Measurements from ENCODE around the gene SYCN. TPM values are rescaled to one million over a fixed set of nuclear protein-coding genes. Genes with fewer than 3 reads are reported as not detected.
"Not testable (repeated sequence)": the region's sequence is repeated elsewhere in the genome, so short reads cannot be mapped to it uniquely, and the experiment has no call there.

SYCN gene
- total RNA-seq, 6 donors from 2014 or later, result 0.83 to 1.3 TPM; not detected in 4

GRCh38 chr19:39218230-39219007 is 14.4 kb upstream of the SYCN start:
- no peak overlapping the region for H3K27ac ChIP-seq
- H3K9me3 ChIP-seq, result no peaks in the 10 kb centered on the region
- 83 to 88% methylated on average over 15 of the region's 15 CpGs for WGBS, 2 donors
- H3K27me3 ChIP-seq, result no peaks in the 10 kb centered on the region
- no peak overlapping the region for H3K4me3 ChIP-seq
- no peaks in the 10 kb centered on the region for H3K4me1 ChIP-seq
- TF ChIP-seq CTCF (IDR thresholded peaks at IDR 0.05) (no peak), POLR2A (IDR thresholded peaks at IDR 0.05) (no peak), EP300 (IDR thresholded peaks at IDR 0.05) (no peak), POLR2AphosphoS5 (IDR thresholded peaks at IDR 0.05) (no peak)
- ATAC-seq (ENCODE audit: low FRiP score in 2 of 2), result no peak
- no peak for DNase-seq
- no peaks in the 10 kb centered on the region for H3K36me3 ChIP-seq

- ATAC-seq (ENCODE audit: low FRiP score in 2 of 2) (no peak), DNase-seq (no peak)
- H3K4me1 ChIP-seq, result no peaks in the 10 kb centered on the region
- H3K27ac ChIP-seq, result no peak overlapping the region
- no peaks in the 10 kb centered on the region for H3K9me3 ChIP-seq
- H3K36me3 ChIP-seq, result no peaks in the 10 kb centered on the region
- TF ChIP-seq POLR2A (IDR thresholded peaks at IDR 0.05) (no peak), CTCF (IDR thresholded peaks at IDR 0.05) (no peak), POLR2AphosphoS5 (IDR thresholded peaks at IDR 0.05) (no peak), EP300 (IDR thresholded peaks at IDR 0.05) (no peak)
- 81 to 83% methylated on average over 5 of the region's 5 CpGs for WGBS, 2 donors
- H3K4me3 ChIP-seq, result no peak overlapping the region
- no peaks in the 10 kb centered on the region for H3K27me3 ChIP-seq
Observed at GRCh38 chr19:39217094-39217493, 13.0 kb upstream of the SYCN start.

- ATAC-seq (ENCODE audit: low FRiP score in 2 of 2); DNase-seq; H3K27ac ChIP-seq; H3K4me3 ChIP-seq; H3K36me3 ChIP-seq; H3K27me3 ChIP-seq; H3K4me1 ChIP-seq; H3K9me3 ChIP-seq: not testable (repeated sequence)
- WGBS, 2 donors, result 84 to 90% methylated on average over 3 of the region's 3 CpGs
Observed at GRCh38 chr19:39215323-39215722, 11.3 kb upstream of the SYCN start.

- H3K27ac ChIP-seq, result no peak overlapping the region
- ATAC-seq (ENCODE audit: low FRiP score in 2 of 2) (peak; percentile 55 to 72), DNase-seq (peak in 1 of 2 donors; percentile 54)
- TF ChIP-seq EP300 (IDR thresholded peaks at IDR 0.05), result no peak
- peak in 4 of 6 experiments; percentile 7 to 39 (median 30) for TF ChIP-seq CTCF (IDR thresholded peaks at IDR 0.05)
- no peak for TF ChIP-seq POLR2A (IDR thresholded peaks at IDR 0.05)
- H3K4me1 ChIP-seq, result no peaks in the 10 kb centered on the region
- H3K27me3 ChIP-seq, result no peaks in the 10 kb centered on the region
- 26 to 29% methylated on average over 8 of the region's 8 CpGs for WGBS, 2 donors
- no peaks in the 10 kb centered on the region for H3K36me3 ChIP-seq
- H3K4me3 ChIP-seq, result no peak overlapping the region
- H3K9me3 ChIP-seq, result no peaks in the 10 kb centered on the region
Observed at GRCh38 chr19:39212375-39212742, 8.3 kb upstream of the SYCN start.

- no peak for DNase-seq
- TF ChIP-seq POLR2AphosphoS5 (IDR thresholded peaks at IDR 0.05) (no peak), EP300 (IDR thresholded peaks at IDR 0.05) (no peak), CTCF (IDR thresholded peaks at IDR 0.05) (no peak), POLR2A (IDR thresholded peaks at IDR 0.05) (no peak)
- no peak overlapping the region for H3K4me3 ChIP-seq
- no peak overlapping the region for H3K27ac ChIP-seq
- H3K36me3 ChIP-seq, result no peaks in the 10 kb centered on the region
- no peaks in the 10 kb centered on the region for H3K9me3 ChIP-seq
- H3K4me1 ChIP-seq, result no peaks in the 10 kb centered on the region
- ATAC-seq (ENCODE audit: low FRiP score in 2 of 2), result no peak
- WGBS, 2 donors, result 74% methylated on average over 13 of the region's 13 CpGs
- no peaks in the 10 kb centered on the region for H3K27me3 ChIP-seq
Observed at GRCh38 chr19:39211731-39212374, 7.8 kb upstream of the SYCN start.

Measured in upper lobe of left lung (tissue), 6 donors.